HL-60 (cell line): Measurements from ENCODE around the gene DNAH17.

Source experiments
- GABPA ChIP-seq: IDR thresholded peaks from 2 replicates; pipeline ENCODE4 v1.6.1; 2012; ENCODE audit warnings: low read depth
- POLR2AphosphoS5 ChIP-seq: IDR thresholded peaks from 2 replicates; pipeline ENCODE4 v1.6.1; 2012; ENCODE audit warnings: low read depth
- REST ChIP-seq: IDR thresholded peaks from 2 replicates; pipeline ENCODE4 v1.6.1; 2012; ENCODE audit warnings: low read depth; ENCODE audit not compliant: insufficient replicate concordance
- SPI1 ChIP-seq: IDR thresholded peaks from 2 replicates; pipeline ENCODE4 v1.6.1; 2012; ENCODE audit warnings: low read depth, mild to moderate bottlenecking, borderline replicate concordance
- TF ChIP-seq, protein P1 (sequence below): IDR thresholded peaks from one replicate; pipeline ENCODE4 v1.5.1; 2011; ENCODE audit warnings: low read length, control low read depth, inconsistent platforms; ENCODE audit not compliant: insufficient read depth

DNA sequence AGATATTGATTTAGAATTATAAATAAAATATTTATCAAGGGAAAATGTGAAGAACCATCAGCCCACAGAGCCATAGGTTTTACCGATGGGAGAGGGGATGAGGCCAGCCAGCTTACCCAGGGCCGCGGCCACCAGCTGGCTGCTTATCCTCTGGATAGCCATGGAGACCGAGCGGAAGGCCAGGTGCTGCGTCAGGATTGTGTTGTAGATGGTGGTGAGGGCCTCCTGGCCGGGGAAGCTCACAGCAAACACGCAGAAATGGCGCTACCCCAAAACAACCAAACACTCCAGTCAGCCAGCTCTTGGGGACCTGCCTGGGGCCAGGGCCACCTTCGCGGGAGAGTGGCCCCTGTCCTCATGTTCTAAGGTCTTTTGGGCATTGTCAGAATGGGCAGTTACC lies 97.8 kb downstream of the DNAH17 start:
- TF ChIP-seq, protein P1, sequence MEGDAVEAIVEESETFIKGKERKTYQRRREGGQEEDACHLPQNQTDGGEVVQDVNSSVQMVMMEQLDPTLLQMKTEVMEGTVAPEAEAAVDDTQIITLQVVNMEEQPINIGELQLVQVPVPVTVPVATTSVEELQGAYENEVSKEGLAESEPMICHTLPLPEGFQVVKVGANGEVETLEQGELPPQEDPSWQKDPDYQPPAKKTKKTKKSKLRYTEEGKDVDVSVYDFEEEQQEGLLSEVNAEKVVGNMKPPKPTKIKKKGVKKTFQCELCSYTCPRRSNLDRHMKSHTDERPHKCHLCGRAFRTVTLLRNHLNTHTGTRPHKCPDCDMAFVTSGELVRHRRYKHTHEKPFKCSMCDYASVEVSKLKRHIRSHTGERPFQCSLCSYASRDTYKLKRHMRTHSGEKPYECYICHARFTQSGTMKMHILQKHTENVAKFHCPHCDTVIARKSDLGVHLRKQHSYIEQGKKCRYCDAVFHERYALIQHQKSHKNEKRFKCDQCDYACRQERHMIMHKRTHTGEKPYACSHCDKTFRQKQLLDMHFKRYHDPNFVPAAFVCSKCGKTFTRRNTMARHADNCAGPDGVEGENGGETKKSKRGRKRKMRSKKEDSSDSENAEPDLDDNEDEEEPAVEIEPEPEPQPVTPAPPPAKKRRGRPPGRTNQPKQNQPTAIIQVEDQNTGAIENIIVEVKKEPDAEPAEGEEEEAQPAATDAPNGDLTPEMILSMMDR: no peak
- TF ChIP-seq REST (no peak), POLR2AphosphoS5 (no peak), GABPA (no peak), SPI1 (no peak)
